PC-9 (cell line): ENCODE measurements around the gene CYP27C1.

Experiments used
- EZH2 ChIP-seq: fragments of 200-600 bp; sonication (generic); IDR thresholded peaks from 2 replicates; pipeline ENCODE4 v1.8.0; 2017; ENCODE audit warnings: antibody characterized with exemption, low read depth
- TF ChIP-seq, protein P1 (sequence below): fragments of 200-600 bp; sonication (generic); conservative IDR thresholded peaks from 2 replicates; pipeline ENCODE4 v1.6.1; 2017; ENCODE audit warnings: mixed run types, antibody characterized with exemption, mild to moderate bottlenecking, moderate library complexity

DNA sequence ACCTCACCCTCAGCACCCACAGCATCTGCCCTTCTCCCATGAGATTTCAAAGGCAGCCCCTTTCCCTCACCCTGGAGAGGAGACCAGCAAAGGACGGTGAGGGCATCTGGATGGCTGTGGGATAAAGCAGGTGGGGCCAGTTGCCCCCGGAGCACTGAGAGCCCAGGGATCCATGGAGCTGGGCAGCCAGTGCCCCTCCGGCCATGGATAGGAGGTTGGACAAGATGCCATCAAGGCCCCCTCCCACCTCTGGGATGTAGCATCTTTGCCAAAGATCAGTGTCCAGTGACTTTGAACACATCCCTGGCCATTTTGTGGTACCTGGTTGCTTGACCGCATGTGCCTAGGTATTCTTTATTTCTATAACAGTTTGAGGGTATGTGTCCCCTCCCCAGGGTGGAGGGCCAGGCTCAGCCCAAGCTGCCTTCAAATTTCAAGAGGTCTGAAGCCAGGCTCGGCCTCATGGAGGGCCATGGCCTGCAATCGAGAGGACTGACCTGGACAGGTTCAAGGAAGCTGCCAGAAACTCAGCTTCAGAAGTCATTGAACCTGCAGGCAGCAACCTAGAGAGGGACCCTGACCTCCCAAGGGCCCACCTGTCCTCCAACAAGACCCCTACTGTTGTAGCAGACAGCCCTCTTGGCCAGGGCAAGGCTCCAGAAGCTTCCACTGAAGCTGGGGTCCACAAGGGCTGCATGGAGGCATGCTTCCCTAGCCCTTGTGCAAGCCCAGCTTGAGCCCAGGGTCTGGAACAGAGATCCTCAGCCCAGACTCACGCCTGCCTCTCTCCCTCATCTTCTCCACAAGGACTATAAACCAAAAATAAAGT is 57.6 kb downstream of the CYP27C1 start:
- TF ChIP-seq, protein P1, sequence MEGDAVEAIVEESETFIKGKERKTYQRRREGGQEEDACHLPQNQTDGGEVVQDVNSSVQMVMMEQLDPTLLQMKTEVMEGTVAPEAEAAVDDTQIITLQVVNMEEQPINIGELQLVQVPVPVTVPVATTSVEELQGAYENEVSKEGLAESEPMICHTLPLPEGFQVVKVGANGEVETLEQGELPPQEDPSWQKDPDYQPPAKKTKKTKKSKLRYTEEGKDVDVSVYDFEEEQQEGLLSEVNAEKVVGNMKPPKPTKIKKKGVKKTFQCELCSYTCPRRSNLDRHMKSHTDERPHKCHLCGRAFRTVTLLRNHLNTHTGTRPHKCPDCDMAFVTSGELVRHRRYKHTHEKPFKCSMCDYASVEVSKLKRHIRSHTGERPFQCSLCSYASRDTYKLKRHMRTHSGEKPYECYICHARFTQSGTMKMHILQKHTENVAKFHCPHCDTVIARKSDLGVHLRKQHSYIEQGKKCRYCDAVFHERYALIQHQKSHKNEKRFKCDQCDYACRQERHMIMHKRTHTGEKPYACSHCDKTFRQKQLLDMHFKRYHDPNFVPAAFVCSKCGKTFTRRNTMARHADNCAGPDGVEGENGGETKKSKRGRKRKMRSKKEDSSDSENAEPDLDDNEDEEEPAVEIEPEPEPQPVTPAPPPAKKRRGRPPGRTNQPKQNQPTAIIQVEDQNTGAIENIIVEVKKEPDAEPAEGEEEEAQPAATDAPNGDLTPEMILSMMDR = no peak
- no peak for TF ChIP-seq EZH2
